WTC11 (cell line): ENCODE measurements around the gene UGT1A10. TPM values are rescaled to one million over a fixed set of nuclear protein-coding genes. Genes with fewer than 3 reads are reported as not detected.

Source experiments
- ATAC-seq: fragments of 200-7000 bp; cut with Tn5 transposase; 2 replicates; pipeline ENCODE4 v1.10.0; 2021; ENCODE audit warnings: mild to moderate bottlenecking, moderate library complexity
- CTCF ChIA-PET: fragments of 300-600 bp; sonication (Branson Sonifier 250); formaldehyde crosslinking; loops from one replicate; lab custom pipeline; 2021; ENCODE audit warnings: antibody characterized with exemption; lab: Charles Lee
- POLR2A ChIA-PET: fragments of 350-600 bp; sonication (Branson Sonifier 250); formaldehyde crosslinking; loops from one replicate; lab custom pipeline; 2021; ENCODE audit warnings: antibody characterized with exemption; lab: Charles Lee
- DNase-seq: peaks from one replicate; pipeline ENCODE4 v3.0.0; 2021; ENCODE audit warnings: low spot score
- H3K27ac Mint-ChIP-seq: 2 replicates; pipeline ENCODE4 v1.8.0; 2021; ENCODE audit warnings: mixed read lengths
- H3K27me3 Mint-ChIP-seq: 2 replicates; pipeline ENCODE4 v1.8.0; 2021; ENCODE audit warnings: low read depth, mild to moderate bottlenecking, moderate library complexity, mixed read lengths
- H3K36me3 Mint-ChIP-seq: 2 replicates; pipeline ENCODE4 v1.8.0; 2021; ENCODE audit warnings: mixed read lengths
- H3K4me1 Mint-ChIP-seq: 2 replicates; pipeline ENCODE4 v1.8.0; 2022; ENCODE audit warnings: mixed read lengths
- H3K4me3 Mint-ChIP-seq: 2 replicates; pipeline ENCODE4 v1.8.0; 2021; ENCODE audit warnings: mild to moderate bottlenecking, moderate library complexity, mixed read lengths
- H3K9me3 Mint-ChIP-seq: 2 replicates; pipeline ENCODE4 v1.8.0; 2021; ENCODE audit warnings: mixed read lengths
- ATF1 ChIP-seq: sonication (generic); formaldehyde crosslinking; IDR thresholded peaks from 2 replicates; pipeline ENCODE4 v1.8.1; 2023; ENCODE audit warnings: mild to moderate bottlenecking, moderate library complexity, missing genetic modification reagents
- ELF4 ChIP-seq: sonication (generic); formaldehyde crosslinking; IDR thresholded peaks from 2 replicates; pipeline ENCODE4 v1.8.1; 2022; ENCODE audit warnings: low read depth, mild to moderate bottlenecking, moderate library complexity, missing genetic modification reagents
- FOXK1 ChIP-seq: sonication (generic); formaldehyde crosslinking; IDR thresholded peaks from 2 replicates; pipeline ENCODE4 v1.8.0; 2022; ENCODE audit warnings: mild to moderate bottlenecking, moderate library complexity, missing genetic modification reagents
- HMGA2 ChIP-seq: fragments of 250-450 bp; sonication (Bioruptor Pico); IDR thresholded peaks from 2 replicates; pipeline ENCODE4 v1.4.0; 2021; ENCODE audit warnings: mild to moderate bottlenecking, moderate library complexity
- JAZF1 ChIP-seq: fragments of 250-450 bp; sonication (Bioruptor Pico); IDR thresholded peaks from 2 replicates; pipeline ENCODE4 v1.9.0; 2021; ENCODE audit warnings: moderate library complexity, mild to moderate bottlenecking, inconsistent platforms
- JUN ChIP-seq: sonication (generic); formaldehyde crosslinking; IDR thresholded peaks from 2 replicates; pipeline ENCODE4 v1.8.0; 2023; ENCODE audit warnings: mild to moderate bottlenecking, missing genetic modification reagents
- OVOL2 ChIP-seq: fragments of 250-450 bp; sonication (Bioruptor Pico); IDR thresholded peaks from 2 replicates; pipeline ENCODE4 v1.9.0; 2021; ENCODE audit warnings: mild to moderate bottlenecking, borderline replicate concordance
- RELA ChIP-seq: sonication (generic); formaldehyde crosslinking; IDR thresholded peaks from 2 replicates; pipeline ENCODE4 v1.8.1; 2022; ENCODE audit warnings: missing genetic modification reagents, mild to moderate bottlenecking, borderline replicate concordance
- RORB ChIP-seq: fragments of 250-450 bp; sonication (Bioruptor Pico); IDR thresholded peaks from 2 replicates; pipeline ENCODE4 v1.9.0; 2021; ENCODE audit warnings: mild to moderate bottlenecking
- TCF7 ChIP-seq: sonication (generic); formaldehyde crosslinking; IDR thresholded peaks from 2 replicates; pipeline ENCODE4 v1.8.0; 2022; ENCODE audit warnings: mild to moderate bottlenecking, low read depth, missing genetic modification reagents, moderate library complexity
- TEAD4 ChIP-seq: sonication (generic); formaldehyde crosslinking; IDR thresholded peaks from 2 replicates; pipeline ENCODE4 v1.8.0; 2022; ENCODE audit warnings: mild to moderate bottlenecking, missing genetic modification reagents
- ZNF121 ChIP-seq: sonication (generic); formaldehyde crosslinking; IDR thresholded peaks from 2 replicates; pipeline ENCODE4 v1.8.0; 2023; ENCODE audit warnings: missing genetic modification reagents
- ZNF232 ChIP-seq: sonication (generic); formaldehyde crosslinking; IDR thresholded peaks from 2 replicates; pipeline ENCODE4 v1.8.0; 2022; ENCODE audit warnings: mild to moderate bottlenecking, missing genetic modification reagents
- ZNF263 ChIP-seq: sonication (generic); formaldehyde crosslinking; IDR thresholded peaks from 2 replicates; pipeline ENCODE4 v1.8.1; 2022; ENCODE audit warnings: low read depth, mild to moderate bottlenecking, moderate library complexity, missing genetic modification reagents
- ZNF396 ChIP-seq: fragments of 250-450 bp; sonication (Bioruptor Pico); IDR thresholded peaks from 2 replicates; pipeline ENCODE4 v1.8.0; 2021; ENCODE audit warnings: mild to moderate bottlenecking, moderate library complexity, borderline replicate concordance
- total RNA-seq: library from RNA; stranded (reverse); gene quantifications from 3 replicates; pipeline ENCODE4 v1.2.3, GENCODE V29; 2021
- TF ChIP-seq, protein P1 (sequence below): sonication (generic); formaldehyde crosslinking; IDR thresholded peaks from 2 replicates; pipeline ENCODE4 v1.8.1; 2023; ENCODE audit warnings: mild to moderate bottlenecking, missing genetic modification reagents, moderate library complexity
- TF ChIP-seq, protein P2 (sequence below): sonication (generic); formaldehyde crosslinking; IDR thresholded peaks from 2 replicates; pipeline ENCODE4 v1.8.1; 2022; ENCODE audit warnings: mild to moderate bottlenecking, moderate library complexity, missing genetic modification reagents
- TF ChIP-seq, protein P3 (sequence below): fragments of 250-450 bp; sonication (Bioruptor Pico); IDR thresholded peaks from 2 replicates; pipeline ENCODE4 v1.9.0; 2021; ENCODE audit warnings: mild to moderate bottlenecking, borderline replicate concordance
- TF ChIP-seq, protein P4 (sequence below): sonication (generic); formaldehyde crosslinking; IDR thresholded peaks from 2 replicates; pipeline ENCODE4 v1.8.1; 2022; ENCODE audit warnings: low read depth, missing genetic modification reagents, borderline replicate concordance
- TF ChIP-seq, protein P5 (sequence below): sonication (generic); formaldehyde crosslinking; IDR thresholded peaks from 2 replicates; pipeline ENCODE4 v1.8.0; 2022; ENCODE audit warnings: mild to moderate bottlenecking, missing genetic modification reagents
- TF ChIP-seq, protein P6 (sequence below): sonication (generic); formaldehyde crosslinking; conservative IDR thresholded peaks from 2 replicates; pipeline ENCODE4 v1.8.1; 2022; ENCODE audit warnings: mild to moderate bottlenecking, missing genetic modification reagents
- TF ChIP-seq, protein P7 (sequence below): fragments of 250-450 bp; sonication (Bioruptor Pico); IDR thresholded peaks from 2 replicates; pipeline ENCODE4 v2.1.2; 2022; ENCODE audit warnings: mild to moderate bottlenecking, moderate library complexity

UGT1A10 gene
- total RNA-seq, 1 experiment from 2014 or later, result not detected

DNA sequence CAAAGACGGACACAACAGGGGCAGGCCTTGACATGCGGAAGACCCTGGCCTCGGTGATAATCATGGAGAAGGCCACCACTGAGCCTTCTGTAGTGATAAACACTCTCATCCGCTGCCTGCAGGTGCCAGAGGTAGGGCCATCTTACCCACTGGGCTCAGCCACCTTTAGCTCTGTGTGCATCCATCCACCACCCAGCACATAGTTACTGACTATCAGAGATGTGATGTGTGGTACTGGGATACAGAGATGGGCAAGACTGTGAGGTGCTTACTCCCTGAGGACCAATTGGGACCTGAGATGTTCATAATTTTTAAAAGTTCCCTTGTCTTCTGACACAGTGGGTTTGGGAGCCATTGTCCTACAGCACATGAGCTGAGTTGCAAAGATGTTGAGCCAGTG lies 143.5 kb downstream of the UGT1A10 start:
- Mint-ChIP-seq H3K9me3 (peaks cover 47% of the 10 kb centered on the region), H3K36me3 (peaks cover 8% of the 10 kb centered on the region), H3K4me1 (no peaks in the 10 kb centered on the region), H3K27me3 (no peaks in the 10 kb centered on the region; the same call in 1 of the 2 replicates), H3K27ac (no peak overlapping the region), H3K4me3 (no peak overlapping the region)
- ChIA-PET CTCF (no interaction called here), POLR2A (no interaction called here)
- ATAC-seq (no peak), DNase-seq (no peak)
- TF ChIP-seq JAZF1 (CRISPR knock-in tag) (no peak), ATF1 (CRISPR knock-in tag) (no peak), ZNF396 (CRISPR knock-in tag) (no peak), ZNF263 (CRISPR knock-in tag) (no peak), OVOL2 (CRISPR knock-in tag) (no peak), HMGA2 (CRISPR knock-in tag) (no peak), FOXK1 (no peak), ZNF121 (CRISPR knock-in tag) (no peak), ELF4 (CRISPR knock-in tag) (no peak), TEAD4 (CRISPR knock-in tag) (no peak), RORB (no peak), JUN (no peak)
- TF ChIP-seq, protein P1, sequence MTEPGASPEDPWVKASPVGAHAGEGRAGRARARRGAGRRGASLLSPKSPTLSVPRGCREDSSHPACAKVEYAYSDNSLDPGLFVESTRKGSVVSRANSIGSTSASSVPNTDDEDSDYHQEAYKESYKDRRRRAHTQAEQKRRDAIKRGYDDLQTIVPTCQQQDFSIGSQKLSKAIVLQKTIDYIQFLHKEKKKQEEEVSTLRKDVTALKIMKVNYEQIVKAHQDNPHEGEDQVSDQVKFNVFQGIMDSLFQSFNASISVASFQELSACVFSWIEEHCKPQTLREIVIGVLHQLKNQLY (CRISPR knock-in tag), result no peak
- TF ChIP-seq, protein P2, sequence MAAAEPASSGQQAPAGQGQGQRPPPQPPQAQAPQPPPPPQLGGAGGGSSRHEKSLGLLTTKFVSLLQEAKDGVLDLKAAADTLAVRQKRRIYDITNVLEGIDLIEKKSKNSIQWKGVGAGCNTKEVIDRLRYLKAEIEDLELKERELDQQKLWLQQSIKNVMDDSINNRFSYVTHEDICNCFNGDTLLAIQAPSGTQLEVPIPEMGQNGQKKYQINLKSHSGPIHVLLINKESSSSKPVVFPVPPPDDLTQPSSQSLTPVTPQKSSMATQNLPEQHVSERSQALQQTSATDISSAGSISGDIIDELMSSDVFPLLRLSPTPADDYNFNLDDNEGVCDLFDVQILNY, result no peak
- TF ChIP-seq, protein P3, sequence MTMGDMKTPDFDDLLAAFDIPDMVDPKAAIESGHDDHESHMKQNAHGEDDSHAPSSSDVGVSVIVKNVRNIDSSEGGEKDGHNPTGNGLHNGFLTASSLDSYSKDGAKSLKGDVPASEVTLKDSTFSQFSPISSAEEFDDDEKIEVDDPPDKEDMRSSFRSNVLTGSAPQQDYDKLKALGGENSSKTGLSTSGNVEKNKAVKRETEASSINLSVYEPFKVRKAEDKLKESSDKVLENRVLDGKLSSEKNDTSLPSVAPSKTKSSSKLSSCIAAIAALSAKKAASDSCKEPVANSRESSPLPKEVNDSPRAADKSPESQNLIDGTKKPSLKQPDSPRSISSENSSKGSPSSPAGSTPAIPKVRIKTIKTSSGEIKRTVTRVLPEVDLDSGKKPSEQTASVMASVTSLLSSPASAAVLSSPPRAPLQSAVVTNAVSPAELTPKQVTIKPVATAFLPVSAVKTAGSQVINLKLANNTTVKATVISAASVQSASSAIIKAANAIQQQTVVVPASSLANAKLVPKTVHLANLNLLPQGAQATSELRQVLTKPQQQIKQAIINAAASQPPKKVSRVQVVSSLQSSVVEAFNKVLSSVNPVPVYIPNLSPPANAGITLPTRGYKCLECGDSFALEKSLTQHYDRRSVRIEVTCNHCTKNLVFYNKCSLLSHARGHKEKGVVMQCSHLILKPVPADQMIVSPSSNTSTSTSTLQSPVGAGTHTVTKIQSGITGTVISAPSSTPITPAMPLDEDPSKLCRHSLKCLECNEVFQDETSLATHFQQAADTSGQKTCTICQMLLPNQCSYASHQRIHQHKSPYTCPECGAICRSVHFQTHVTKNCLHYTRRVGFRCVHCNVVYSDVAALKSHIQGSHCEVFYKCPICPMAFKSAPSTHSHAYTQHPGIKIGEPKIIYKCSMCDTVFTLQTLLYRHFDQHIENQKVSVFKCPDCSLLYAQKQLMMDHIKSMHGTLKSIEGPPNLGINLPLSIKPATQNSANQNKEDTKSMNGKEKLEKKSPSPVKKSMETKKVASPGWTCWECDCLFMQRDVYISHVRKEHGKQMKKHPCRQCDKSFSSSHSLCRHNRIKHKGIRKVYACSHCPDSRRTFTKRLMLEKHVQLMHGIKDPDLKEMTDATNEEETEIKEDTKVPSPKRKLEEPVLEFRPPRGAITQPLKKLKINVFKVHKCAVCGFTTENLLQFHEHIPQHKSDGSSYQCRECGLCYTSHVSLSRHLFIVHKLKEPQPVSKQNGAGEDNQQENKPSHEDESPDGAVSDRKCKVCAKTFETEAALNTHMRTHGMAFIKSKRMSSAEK, result no peak
- TF ChIP-seq, protein P4, sequence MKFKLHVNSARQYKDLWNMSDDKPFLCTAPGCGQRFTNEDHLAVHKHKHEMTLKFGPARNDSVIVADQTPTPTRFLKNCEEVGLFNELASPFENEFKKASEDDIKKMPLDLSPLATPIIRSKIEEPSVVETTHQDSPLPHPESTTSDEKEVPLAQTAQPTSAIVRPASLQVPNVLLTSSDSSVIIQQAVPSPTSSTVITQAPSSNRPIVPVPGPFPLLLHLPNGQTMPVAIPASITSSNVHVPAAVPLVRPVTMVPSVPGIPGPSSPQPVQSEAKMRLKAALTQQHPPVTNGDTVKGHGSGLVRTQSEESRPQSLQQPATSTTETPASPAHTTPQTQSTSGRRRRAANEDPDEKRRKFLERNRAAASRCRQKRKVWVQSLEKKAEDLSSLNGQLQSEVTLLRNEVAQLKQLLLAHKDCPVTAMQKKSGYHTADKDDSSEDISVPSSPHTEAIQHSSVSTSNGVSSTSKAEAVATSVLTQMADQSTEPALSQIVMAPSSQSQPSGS (CRISPR knock-in tag), result no peak
- TF ChIP-seq, protein P5, sequence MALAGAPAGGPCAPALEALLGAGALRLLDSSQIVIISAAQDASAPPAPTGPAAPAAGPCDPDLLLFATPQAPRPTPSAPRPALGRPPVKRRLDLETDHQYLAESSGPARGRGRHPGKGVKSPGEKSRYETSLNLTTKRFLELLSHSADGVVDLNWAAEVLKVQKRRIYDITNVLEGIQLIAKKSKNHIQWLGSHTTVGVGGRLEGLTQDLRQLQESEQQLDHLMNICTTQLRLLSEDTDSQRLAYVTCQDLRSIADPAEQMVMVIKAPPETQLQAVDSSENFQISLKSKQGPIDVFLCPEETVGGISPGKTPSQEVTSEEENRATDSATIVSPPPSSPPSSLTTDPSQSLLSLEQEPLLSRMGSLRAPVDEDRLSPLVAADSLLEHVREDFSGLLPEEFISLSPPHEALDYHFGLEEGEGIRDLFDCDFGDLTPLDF (CRISPR knock-in tag), result no peak
- TF ChIP-seq, protein P6, sequence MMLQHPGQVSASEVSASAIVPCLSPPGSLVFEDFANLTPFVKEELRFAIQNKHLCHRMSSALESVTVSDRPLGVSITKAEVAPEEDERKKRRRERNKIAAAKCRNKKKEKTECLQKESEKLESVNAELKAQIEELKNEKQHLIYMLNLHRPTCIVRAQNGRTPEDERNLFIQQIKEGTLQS (CRISPR knock-in tag), result no peak

DNA sequence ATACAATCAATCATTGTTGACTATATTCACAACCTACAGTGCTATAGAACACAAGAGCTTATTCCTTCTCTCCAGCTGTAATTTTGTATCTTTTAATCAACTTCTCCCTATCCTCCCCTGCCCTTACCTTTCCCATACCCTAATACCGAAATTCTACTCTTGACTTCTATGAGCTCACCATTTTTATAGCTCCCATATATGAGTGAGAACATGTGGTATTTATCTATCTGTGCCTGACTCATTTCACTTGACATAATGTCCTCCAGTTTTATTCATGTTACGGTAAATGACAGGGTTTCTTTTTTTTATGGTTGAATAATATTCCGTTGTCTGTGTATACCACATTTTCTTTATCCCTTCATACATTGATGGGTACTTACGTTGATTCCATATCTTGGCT lies 144.5 kb downstream of the UGT1A10 start:
- POLR2A ChIA-PET, result no interaction called here
- Mint-ChIP-seq H3K9me3 (peaks cover 38% of the 10 kb centered on the region), H3K4me1 (no peaks in the 10 kb centered on the region), H3K27me3 (no peaks in the 10 kb centered on the region; the same call in 1 of the 2 replicates), H3K36me3 (peaks cover 8% of the 10 kb centered on the region), H3K4me3 (no peak overlapping the region), H3K27ac (no peak overlapping the region)
- no peak for ATAC-seq
- DNase-seq, result no peak
- CTCF ChIA-PET, result no interaction called here
- no peak for TF ChIP-seq TCF7 (CRISPR knock-in tag)
- TF ChIP-seq, protein P2, result no peak
- TF ChIP-seq ZNF232 (CRISPR knock-in tag), result no peak
- TF ChIP-seq HMGA2 (CRISPR knock-in tag), result no peak
- no peak for TF ChIP-seq RELA (CRISPR knock-in tag)
- TF ChIP-seq, protein P7, sequence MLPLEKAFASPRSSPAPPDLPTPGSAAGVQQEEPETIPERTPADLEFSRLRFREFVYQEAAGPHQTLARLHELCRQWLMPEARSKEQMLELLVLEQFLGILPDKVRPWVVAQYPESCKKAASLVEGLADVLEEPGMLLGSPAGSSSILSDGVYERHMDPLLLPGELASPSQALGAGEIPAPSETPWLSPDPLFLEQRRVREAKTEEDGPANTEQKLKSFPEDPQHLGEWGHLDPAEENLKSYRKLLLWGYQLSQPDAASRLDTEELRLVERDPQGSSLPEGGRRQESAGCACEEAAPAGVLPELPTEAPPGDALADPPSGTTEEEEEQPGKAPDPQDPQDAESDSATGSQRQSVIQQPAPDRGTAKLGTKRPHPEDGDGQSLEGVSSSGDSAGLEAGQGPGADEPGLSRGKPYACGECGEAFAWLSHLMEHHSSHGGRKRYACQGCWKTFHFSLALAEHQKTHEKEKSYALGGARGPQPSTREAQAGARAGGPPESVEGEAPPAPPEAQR (CRISPR knock-in tag), result no peak
